CD4-positive, alpha-beta T cell treated with Interleukin-1 beta for 1 hour (primary cell): ENCODE data around the gene AFG1L.
"Not testable (repeated sequence)": the region's sequence is repeated elsewhere in the genome, so short reads cannot be mapped to it uniquely, and the experiment has no call there.

Source experiments
- DNase-seq, 2 donors: peaks; one replicate each; pipeline ENCODE4 v3.0.0-alpha.2; 2020 to 2022

Gene AFG1L

DNA sequence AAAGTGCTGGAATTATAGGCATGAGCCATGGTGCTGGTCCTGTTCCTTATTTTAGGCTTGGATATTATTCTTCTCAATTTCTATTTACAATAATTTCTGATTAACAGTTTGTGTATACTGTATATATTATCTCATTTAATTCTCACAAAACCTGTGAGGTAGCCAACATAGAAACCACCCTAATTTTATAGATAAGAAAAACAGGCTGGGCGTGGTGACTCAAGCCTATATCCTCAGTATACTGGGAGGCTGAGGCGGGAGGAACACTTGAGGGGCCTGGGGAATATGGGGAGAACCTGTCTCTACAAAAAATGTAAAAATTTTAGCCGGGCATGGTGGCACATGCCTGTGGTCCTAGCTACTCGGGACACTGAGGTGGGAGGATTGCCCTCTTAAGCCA, 3.8 kb upstream of the AFG1L start:
- DNase-seq, result no peak

GRCh38 chr6:108292561-108292960, 2.3 kb upstream of the AFG1L start:
- DNase-seq, result not testable (repeated sequence)

- DNase-seq, result no peak
Observed at GRCh38 chr6:108293527-108294296, 1.1 kb upstream of the AFG1L start.

DNA sequence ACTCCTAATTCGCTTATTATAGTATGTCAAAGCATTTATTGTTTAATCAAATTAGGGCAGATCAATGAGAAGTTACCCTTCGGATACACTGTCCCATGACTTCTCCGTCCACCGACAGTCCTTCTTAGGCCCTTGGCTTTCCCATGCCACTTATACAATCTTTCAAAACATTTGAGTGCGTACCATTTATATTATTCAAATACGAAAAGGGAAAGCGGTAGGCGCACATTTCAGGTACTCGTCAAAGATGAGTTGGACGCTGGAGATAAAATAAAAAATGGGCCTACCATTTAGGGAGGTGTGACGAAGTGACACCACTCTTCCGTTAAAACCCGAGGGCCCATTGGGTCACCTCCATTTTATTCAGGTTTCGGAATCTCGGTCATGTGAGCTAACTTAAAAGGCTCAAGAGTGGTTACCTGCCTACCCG, 542 bp upstream of the AFG1L start:
- DNase-seq, result no peak

DNA sequence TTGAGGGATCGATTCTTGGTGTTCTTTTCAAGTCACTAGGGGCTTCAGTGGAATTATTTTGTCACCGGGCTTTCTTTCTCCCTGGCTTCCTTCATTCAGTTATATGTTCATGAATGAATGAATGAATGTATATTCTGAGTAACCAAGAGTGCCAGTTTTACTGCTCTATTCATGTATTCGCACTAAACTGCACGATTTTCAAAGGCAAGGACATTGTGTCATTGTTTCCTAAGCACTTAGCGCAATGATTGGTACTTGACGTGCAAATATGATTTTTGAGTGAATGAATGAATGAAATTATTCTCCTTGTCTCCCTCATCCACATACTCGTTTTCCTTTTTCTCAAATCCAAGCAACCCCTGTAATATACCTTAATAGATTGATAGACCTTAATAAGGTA, 822 bp downstream of the AFG1L start:
- no peak for DNase-seq

DNA sequence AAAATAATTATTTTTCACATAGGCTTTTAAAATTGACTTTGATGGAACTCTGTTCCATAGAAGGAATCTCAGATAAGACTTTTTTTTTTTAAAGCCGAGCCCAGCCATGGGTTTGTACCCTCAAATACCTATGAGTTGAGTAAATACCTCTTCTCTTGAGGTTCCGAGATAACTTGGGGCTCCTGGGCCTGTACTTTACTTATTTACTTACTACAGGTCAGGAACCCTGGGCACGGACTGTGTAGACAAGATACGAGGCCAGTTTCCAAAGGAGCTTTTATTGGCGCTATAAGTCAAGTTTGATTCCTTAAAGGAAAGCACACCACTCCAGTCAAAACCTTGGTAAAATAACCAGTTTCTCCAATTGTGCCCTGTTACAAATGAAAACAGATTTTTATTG, 7.5 kb downstream of the AFG1L start:
- DNase-seq, result no peak

GRCh38 chr6:108304646-108305045, 9.8 kb downstream of the AFG1L start:
- DNase-seq, result no peak

DNA sequence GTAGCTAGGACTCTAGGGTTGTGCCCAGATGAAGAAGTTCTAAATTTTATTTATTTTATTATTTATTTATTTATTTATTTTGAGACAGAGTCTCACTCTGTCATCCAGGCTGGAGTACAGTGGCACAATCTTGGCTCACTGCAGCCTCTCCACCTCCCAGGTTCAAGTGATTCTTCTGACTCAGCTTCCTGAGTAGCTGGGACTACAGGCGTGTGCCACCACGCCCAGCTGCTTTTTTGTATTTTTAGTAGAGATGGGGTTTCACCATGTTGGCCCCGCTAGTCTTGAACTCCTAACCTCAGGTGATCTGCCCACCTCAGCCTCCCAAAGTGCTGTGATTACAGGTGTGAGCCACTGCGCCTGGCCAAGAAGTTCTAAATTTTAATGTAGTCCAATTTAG, 13.8 kb downstream of the AFG1L start:
- not testable (repeated sequence) for DNase-seq

- DNase-seq, result no peak
Observed at GRCh38 chr6:108309844-108310243, 15.0 kb downstream of the AFG1L start.

DNA sequence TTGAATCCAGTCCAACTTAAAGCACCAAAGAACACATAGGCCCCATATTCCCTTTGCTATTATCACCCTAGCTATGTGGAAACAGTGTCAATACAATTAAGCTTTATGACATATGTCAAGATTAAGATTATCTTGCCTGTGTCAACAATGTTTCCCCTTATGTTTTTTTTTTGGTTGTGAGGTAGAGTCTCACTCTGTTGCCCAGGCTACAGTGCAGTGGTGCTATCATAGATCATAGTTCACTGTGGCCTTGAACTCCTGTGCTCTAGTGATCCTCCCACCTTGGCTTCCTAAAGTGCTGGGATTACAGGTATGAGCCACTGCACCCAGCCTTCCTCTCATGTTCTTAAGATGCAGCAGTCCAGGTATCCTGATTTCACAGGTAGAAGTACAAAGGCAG, 17.8 kb downstream of the AFG1L start:
- no peak for DNase-seq

GRCh38 chr6:108321253-108321747, 26.4 kb downstream of the AFG1L start:
- no peak for DNase-seq

DNA sequence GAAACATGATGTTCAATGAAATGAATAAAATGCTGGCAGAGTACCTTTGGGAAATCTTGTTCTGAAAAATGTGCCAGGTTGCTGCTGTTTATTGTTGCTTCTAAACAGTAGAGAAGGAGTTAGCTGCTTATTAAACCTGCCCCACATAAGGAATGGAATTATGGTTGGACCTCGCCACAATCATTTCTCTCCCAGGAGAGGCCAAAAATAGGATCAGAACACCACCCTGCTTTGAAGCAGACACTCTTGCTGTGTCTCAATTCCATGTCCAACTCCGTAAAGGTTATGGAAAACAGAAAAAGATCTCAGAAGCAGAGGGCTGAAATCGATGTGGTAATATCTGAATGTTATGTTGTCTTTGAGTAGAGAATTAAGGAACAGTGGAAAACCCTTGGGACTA, 27.9 kb downstream of the AFG1L start:
- no peak for DNase-seq

GRCh38 chr6:108323710-108324466, 29.0 kb downstream of the AFG1L start:
- DNase-seq, result no peak

DNA sequence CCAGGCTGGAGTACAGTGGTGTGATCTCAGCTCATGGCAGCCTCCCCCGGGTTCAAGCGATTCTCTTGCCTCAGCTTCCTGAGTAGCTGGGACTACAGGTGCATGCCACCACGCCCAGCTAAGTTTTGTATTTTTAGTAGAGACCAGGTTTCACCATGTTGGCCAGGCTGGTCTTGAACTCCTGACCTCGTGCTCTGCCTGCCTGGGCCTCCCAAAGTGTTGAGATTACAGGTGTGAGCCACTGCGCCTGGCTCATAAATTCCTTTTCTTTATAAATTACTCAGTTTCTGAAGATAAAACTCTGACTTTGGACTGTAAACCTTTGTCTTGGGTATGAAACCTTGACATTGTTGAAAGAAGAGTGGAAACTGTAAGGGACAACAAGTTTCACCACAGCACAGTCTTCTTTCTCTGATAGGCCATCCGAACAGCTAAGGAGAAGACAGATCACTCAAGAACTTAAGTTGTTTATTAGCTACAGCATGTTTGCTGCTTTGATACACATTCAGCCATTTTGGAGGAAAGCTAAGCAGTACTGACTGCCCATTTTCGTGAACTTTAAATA, 35.4 kb downstream of the AFG1L start:
- DNase-seq, result not testable (repeated sequence)

- DNase-seq, result no peak
Observed at GRCh38 chr6:108330806-108331205, 36.0 kb downstream of the AFG1L start.

DNA sequence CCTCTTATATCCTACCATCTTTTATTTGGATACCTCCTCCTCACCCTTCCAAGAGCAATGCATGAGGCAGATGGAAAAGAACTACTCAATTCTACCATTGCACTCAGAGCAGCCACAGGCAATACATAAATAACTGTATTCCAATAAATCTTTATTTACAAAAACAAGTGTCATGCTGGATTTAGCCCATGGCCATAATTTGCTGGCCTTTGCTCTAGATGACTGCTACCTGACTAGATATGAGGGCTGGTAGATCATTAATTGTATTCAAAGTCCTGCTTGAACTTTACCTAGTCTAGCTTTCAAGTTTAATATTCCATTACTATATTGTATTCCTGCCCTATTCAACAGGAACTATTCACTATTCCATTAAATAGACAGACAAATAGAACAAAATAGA, 37.1 kb downstream of the AFG1L start:
- no peak for DNase-seq

DNA sequence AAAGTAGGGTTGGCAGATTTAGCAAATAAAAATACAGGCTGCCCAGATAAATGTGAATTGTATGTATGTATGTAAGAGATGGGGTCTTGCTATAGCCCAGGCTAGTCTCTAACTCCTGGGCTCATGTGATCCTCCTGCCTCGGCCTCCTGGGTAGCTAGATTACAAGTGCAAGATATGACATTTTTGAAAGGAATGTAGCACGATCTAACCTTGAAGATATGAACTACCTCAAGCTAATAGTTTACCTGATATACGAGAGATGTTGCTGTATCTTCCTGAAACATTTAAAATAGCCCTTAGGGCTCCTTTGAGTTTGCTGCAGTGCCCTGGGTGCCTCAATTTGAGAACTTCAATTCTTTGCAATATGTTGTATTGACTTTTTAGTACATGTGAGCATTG, 42.1 kb downstream of the AFG1L start:
- no peak for DNase-seq

DNA sequence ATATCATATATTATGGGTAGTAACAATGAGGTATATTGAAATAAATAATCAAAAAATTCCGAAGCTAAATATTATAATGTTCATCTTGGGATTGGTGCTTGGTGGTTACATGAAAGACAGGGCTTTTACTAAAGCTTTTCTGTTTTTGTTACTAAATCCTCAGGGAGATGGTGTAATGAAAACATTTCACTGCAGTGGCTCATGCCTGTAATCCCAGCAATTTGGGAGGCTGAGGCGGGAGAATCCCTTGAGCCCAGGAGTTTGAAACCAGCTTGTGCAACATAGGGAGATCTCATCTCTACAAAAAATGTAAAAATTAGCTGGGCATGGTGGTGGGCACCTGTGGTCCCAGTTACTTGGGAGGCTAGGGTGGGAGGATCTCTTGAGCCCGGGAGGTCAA, 42.9 kb downstream of the AFG1L start:
- DNase-seq, result no peak

DNA sequence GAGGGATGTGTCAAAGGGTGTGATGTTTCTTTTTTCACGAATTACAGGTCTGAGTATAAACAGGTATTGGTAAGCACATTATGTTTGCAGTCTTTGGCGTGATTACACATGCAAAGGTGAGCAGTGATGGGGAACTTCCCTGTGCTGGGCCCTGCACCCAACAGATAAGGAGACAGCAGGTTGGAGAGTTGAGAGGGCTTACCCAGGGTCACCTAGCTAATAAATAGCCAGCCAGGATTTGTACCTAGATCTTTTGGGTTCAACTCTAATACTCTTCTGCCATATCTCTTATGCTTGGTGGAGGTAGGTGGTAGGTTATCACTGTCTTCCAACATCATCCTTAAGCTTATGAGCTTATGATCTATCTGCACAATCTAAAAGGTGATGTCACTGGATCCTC, 46.5 kb downstream of the AFG1L start:
- DNase-seq, result no peak

- no peak for DNase-seq
Observed at GRCh38 chr6:108343894-108344293, 49.0 kb downstream of the AFG1L start.

- peak in 1 of 2 donors; percentile 12 for DNase-seq
Observed at GRCh38 chr6:108348655-108349349, 53.9 kb downstream of the AFG1L start.

DNA sequence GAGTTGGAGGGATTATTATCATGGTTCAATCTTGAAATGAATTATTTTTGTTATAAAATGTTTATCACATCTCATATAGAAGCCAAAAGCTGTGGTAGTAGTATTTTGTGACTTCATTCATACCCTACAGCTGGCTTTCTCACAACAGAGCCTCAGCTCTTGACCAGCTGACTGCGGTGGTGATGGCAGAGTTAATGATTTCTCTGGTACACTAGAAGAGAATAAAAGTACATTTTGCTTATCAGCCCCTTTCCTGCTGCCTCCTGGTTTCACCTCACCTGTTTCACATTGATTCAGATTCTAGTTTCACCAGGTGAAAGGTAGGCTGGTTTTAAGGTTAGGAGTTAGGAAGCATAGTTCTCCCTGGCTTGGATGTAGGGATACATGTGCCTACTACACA, 55.7 kb downstream of the AFG1L start:
- DNase-seq, result no peak

DNA sequence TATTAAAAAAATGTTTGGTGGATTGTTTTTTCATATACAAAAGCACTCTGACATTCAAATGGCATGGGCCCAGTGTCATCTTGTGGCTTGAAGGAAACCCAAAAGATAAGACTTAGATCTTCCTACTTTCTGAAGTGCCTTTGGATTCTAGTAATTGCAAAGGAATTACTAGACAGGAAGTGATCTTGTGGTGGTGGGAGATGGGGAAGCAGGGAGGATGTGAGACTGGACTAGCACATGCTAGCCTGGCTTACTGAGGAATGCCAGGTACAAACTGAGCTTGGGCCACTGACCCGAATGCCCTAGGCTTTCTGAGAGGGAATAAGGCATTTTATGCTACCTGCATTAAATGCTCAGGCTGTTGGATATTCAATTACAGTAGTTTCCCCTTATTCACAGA, 59.0 kb downstream of the AFG1L start:
- DNase-seq, result no peak
